ENCODE results near the gene PACS2. TPM values are rescaled to one million over a fixed set of nuclear protein-coding genes. Genes with fewer than 3 reads are reported as not detected.
A peak's percentile ranks its signal among the peaks of the same experiment; 100 is the strongest.

Gene PACS2
- total RNA-seq, 1 experiment from 2014 or later, result 100 TPM

GRCh38 chr14:105351920-105352851 lies 37.6 kb downstream of the PACS2 start:
- H3K36me3 Mint-ChIP-seq, result no peaks in the 10 kb centered on the region; the same call in 1 of the 2 replicates
- H3K27me3 Mint-ChIP-seq (ENCODE audit: low read depth), result no peaks in the 10 kb centered on the region
- H3K9me3 Mint-ChIP-seq, result no peaks in the 10 kb centered on the region
- DNase-seq (ENCODE audit: low spot score) (peak; percentile 90), ATAC-seq (peak; percentile 90)
- H3K4me1 Mint-ChIP-seq, result peaks cover 7% of the 10 kb centered on the region; the same call in 1 of the 2 replicates
- ChIA-PET CTCF (interaction anchor here (0.6 to 1.6 kb wide), 51 partner anchors 9 to 291 kb away, joined by 3 to 27 read pairs (median 4); partner anchors contain the start of genes BRF1, BTBD6, JAG2 and PACS2), POLR2A (interaction anchor here (0.8 kb wide), 1 partner anchor 71 kb away, joined by 3 read pairs; no protein-coding TSS in a partner anchor)
- H3K4me3 Mint-ChIP-seq, result no peak overlapping the region
- peak overlapping the region; percentile 84; the same call in 1 of the 2 replicates for H3K27ac Mint-ChIP-seq
- TF ChIP-seq ZNF423 (CRISPR knock-in tag; IDR thresholded peaks at IDR 0.05) (peak; percentile 73), ZNF317 (CRISPR knock-in tag; IDR thresholded peaks at IDR 0.05; ENCODE audit: borderline replicate concordance, low read depth) (no peak), TEAD1 (CRISPR knock-in tag; IDR thresholded peaks at IDR 0.05) (no peak), JAZF1 (CRISPR knock-in tag; IDR thresholded peaks at IDR 0.05) (no peak), GABPB1 (CRISPR knock-in tag; IDR thresholded peaks at IDR 0.05) (no peak), OVOL2 (CRISPR knock-in tag; IDR thresholded peaks at IDR 0.05; ENCODE audit: borderline replicate concordance) (no peak), CREM (CRISPR knock-in tag; IDR thresholded peaks at IDR 0.05) (no peak), ZMAT4 (CRISPR knock-in tag; IDR thresholded peaks at IDR 0.05) (no peak), NR1H2 (CRISPR knock-in tag; IDR thresholded peaks at IDR 0.05) (no peak), KAT7 (CRISPR knock-in tag; IDR thresholded peaks at IDR 0.05; ENCODE audit: borderline replicate concordance) (no peak), MAX (CRISPR knock-in tag; IDR thresholded peaks at IDR 0.05) (no peak), ZNF396 (CRISPR knock-in tag; IDR thresholded peaks at IDR 0.05; ENCODE audit: borderline replicate concordance) (no peak), TEAD4 (CRISPR knock-in tag; IDR thresholded peaks at IDR 0.05) (no peak), E2F5 (CRISPR knock-in tag; IDR thresholded peaks at IDR 0.05) (0 out of 2 replicates have a peak, but pooled peaks have one; percentile 12), ELF4 (CRISPR knock-in tag; IDR thresholded peaks at IDR 0.05; ENCODE audit: low read depth) (no peak), USF1 (CRISPR knock-in tag; IDR thresholded peaks at IDR 0.05) (no peak)
- TF ChIP-seq, protein P1, sequence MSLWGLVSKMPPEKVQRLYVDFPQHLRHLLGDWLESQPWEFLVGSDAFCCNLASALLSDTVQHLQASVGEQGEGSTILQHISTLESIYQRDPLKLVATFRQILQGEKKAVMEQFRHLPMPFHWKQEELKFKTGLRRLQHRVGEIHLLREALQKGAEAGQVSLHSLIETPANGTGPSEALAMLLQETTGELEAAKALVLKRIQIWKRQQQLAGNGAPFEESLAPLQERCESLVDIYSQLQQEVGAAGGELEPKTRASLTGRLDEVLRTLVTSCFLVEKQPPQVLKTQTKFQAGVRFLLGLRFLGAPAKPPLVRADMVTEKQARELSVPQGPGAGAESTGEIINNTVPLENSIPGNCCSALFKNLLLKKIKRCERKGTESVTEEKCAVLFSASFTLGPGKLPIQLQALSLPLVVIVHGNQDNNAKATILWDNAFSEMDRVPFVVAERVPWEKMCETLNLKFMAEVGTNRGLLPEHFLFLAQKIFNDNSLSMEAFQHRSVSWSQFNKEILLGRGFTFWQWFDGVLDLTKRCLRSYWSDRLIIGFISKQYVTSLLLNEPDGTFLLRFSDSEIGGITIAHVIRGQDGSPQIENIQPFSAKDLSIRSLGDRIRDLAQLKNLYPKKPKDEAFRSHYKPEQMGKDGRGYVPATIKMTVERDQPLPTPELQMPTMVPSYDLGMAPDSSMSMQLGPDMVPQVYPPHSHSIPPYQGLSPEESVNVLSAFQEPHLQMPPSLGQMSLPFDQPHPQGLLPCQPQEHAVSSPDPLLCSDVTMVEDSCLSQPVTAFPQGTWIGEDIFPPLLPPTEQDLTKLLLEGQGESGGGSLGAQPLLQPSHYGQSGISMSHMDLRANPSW (CRISPR knock-in tag; conservative IDR thresholded peaks at IDR 0.05; ENCODE audit: low read depth), result no peak
- TF ChIP-seq, protein P2, sequence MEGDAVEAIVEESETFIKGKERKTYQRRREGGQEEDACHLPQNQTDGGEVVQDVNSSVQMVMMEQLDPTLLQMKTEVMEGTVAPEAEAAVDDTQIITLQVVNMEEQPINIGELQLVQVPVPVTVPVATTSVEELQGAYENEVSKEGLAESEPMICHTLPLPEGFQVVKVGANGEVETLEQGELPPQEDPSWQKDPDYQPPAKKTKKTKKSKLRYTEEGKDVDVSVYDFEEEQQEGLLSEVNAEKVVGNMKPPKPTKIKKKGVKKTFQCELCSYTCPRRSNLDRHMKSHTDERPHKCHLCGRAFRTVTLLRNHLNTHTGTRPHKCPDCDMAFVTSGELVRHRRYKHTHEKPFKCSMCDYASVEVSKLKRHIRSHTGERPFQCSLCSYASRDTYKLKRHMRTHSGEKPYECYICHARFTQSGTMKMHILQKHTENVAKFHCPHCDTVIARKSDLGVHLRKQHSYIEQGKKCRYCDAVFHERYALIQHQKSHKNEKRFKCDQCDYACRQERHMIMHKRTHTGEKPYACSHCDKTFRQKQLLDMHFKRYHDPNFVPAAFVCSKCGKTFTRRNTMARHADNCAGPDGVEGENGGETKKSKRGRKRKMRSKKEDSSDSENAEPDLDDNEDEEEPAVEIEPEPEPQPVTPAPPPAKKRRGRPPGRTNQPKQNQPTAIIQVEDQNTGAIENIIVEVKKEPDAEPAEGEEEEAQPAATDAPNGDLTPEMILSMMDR (IDR thresholded peaks at IDR 0.05), result peak; percentile 79
- TF ChIP-seq, protein P3, sequence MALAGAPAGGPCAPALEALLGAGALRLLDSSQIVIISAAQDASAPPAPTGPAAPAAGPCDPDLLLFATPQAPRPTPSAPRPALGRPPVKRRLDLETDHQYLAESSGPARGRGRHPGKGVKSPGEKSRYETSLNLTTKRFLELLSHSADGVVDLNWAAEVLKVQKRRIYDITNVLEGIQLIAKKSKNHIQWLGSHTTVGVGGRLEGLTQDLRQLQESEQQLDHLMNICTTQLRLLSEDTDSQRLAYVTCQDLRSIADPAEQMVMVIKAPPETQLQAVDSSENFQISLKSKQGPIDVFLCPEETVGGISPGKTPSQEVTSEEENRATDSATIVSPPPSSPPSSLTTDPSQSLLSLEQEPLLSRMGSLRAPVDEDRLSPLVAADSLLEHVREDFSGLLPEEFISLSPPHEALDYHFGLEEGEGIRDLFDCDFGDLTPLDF (CRISPR knock-in tag; IDR thresholded peaks at IDR 0.05), result no peak
- TF ChIP-seq, protein P4, sequence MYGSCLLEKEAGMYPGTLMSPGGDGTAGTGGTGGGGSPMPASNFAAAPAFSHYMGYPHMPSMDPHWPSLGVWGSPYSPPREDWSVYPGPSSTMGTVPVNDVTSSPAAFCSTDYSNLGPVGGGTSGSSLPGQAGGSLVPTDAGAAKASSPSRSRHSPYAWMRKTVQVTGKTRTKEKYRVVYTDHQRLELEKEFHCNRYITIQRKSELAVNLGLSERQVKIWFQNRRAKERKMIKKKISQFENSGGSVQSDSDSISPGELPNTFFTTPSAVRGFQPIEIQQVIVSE (CRISPR knock-in tag; IDR thresholded peaks at IDR 0.05; ENCODE audit: borderline replicate concordance), result no peak
- TF ChIP-seq, protein P5, sequence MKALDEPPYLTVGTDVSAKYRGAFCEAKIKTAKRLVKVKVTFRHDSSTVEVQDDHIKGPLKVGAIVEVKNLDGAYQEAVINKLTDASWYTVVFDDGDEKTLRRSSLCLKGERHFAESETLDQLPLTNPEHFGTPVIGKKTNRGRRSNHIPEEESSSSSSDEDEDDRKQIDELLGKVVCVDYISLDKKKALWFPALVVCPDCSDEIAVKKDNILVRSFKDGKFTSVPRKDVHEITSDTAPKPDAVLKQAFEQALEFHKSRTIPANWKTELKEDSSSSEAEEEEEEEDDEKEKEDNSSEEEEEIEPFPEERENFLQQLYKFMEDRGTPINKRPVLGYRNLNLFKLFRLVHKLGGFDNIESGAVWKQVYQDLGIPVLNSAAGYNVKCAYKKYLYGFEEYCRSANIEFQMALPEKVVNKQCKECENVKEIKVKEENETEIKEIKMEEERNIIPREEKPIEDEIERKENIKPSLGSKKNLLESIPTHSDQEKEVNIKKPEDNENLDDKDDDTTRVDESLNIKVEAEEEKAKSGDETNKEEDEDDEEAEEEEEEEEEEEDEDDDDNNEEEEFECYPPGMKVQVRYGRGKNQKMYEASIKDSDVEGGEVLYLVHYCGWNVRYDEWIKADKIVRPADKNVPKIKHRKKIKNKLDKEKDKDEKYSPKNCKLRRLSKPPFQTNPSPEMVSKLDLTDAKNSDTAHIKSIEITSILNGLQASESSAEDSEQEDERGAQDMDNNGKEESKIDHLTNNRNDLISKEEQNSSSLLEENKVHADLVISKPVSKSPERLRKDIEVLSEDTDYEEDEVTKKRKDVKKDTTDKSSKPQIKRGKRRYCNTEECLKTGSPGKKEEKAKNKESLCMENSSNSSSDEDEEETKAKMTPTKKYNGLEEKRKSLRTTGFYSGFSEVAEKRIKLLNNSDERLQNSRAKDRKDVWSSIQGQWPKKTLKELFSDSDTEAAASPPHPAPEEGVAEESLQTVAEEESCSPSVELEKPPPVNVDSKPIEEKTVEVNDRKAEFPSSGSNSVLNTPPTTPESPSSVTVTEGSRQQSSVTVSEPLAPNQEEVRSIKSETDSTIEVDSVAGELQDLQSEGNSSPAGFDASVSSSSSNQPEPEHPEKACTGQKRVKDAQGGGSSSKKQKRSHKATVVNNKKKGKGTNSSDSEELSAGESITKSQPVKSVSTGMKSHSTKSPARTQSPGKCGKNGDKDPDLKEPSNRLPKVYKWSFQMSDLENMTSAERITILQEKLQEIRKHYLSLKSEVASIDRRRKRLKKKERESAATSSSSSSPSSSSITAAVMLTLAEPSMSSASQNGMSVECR (CRISPR knock-in tag; IDR thresholded peaks at IDR 0.05; ENCODE audit: borderline replicate concordance), result no peak
